Astrocyte (in vitro differentiated cells and primary cell): ENCODE measurements around the gene NAP1L4. TPM values are rescaled to one million over a fixed set of nuclear protein-coding genes. Genes with fewer than 3 reads are reported as not detected.
A peak's percentile ranks its signal among the peaks of the same experiment; 100 is the strongest.

Source experiments
- DNase-seq: peaks from one replicate; pipeline ENCODE4 v3.0.0-alpha.2; 2010; ENCODE audit warnings: low read depth
- FAIRE-seq: peaks from 2 replicates; lab custom pipeline; 2011; peaks lifted over from hg19 to GRCh38; lab: Jason Lieb, UNC
- H2AFZ ChIP-seq: 2 replicates; pipeline ENCODE4 v1.6.0; 2012; ENCODE audit warnings: low read depth, low read length, inconsistent platforms
- H3K27ac ChIP-seq: 2 replicates; pipeline ENCODE4 v1.5.1; 2011; ENCODE audit warnings: low read depth, low read length, inconsistent platforms
- H3K27me3 ChIP-seq: 2 replicates; pipeline ENCODE4 v1.6.0; 2011; ENCODE audit warnings: low read length, inconsistent platforms; ENCODE audit not compliant: insufficient read depth
- H3K36me3 ChIP-seq: 2 replicates; pipeline ENCODE4 v1.5.1; 2011; ENCODE audit warnings: low read length, inconsistent platforms; ENCODE audit not compliant: insufficient read depth
- H3K4me1 ChIP-seq: 2 replicates; pipeline ENCODE4 v1.5.1; 2011; ENCODE audit warnings: low read length, inconsistent platforms; ENCODE audit not compliant: insufficient read depth
- H3K4me2 ChIP-seq: 2 replicates; pipeline ENCODE4 v1.6.0; 2012; ENCODE audit warnings: low read length, inconsistent platforms
- H3K4me3 ChIP-seq: 2 replicates; pipeline ENCODE4 v1.5.1; 2011; ENCODE audit warnings: low read depth, mild to moderate bottlenecking, low read length, inconsistent platforms; ENCODE audit not compliant: insufficient read depth
- H3K79me2 ChIP-seq: 2 replicates; pipeline ENCODE4 v1.6.0; 2012; ENCODE audit warnings: mild to moderate bottlenecking, low read length, inconsistent platforms; ENCODE audit not compliant: insufficient read depth
- H3K9ac ChIP-seq: 2 replicates; pipeline ENCODE4 v1.6.0; 2012; ENCODE audit warnings: mild to moderate bottlenecking, low read length, inconsistent platforms
- H3K9me3 ChIP-seq: 2 replicates; pipeline ENCODE4 v1.5.1; 2012; ENCODE audit warnings: low read depth, mild to moderate bottlenecking, low read length, inconsistent platforms; ENCODE audit not compliant: insufficient read depth
- H4K20me1 ChIP-seq: 2 replicates; pipeline ENCODE4 v1.6.0; 2012; ENCODE audit warnings: low read length, inconsistent platforms; ENCODE audit not compliant: insufficient read depth
- H3K27ac Mint-ChIP-seq: one replicate; pipeline ENCODE4 v1.8.0; 2021; ENCODE audit warnings: mild to moderate bottlenecking, mixed read lengths; ENCODE audit not compliant: unreplicated experiment
- H3K27me3 Mint-ChIP-seq: one replicate; pipeline ENCODE4 v1.8.0; 2021; ENCODE audit warnings: low read depth, mixed read lengths; ENCODE audit not compliant: unreplicated experiment
- H3K36me3 Mint-ChIP-seq: one replicate; pipeline ENCODE4 v1.8.0; 2021; ENCODE audit warnings: low read depth, mixed read lengths; ENCODE audit not compliant: unreplicated experiment
- H3K4me1 Mint-ChIP-seq: one replicate; pipeline ENCODE4 v1.8.0; 2021; ENCODE audit warnings: low read depth, mixed read lengths; ENCODE audit not compliant: unreplicated experiment
- H3K4me3 Mint-ChIP-seq: one replicate; pipeline ENCODE4 v1.8.0; 2021; ENCODE audit warnings: mild to moderate bottlenecking, moderate library complexity, mixed read lengths; ENCODE audit not compliant: unreplicated experiment
- H3K9me3 Mint-ChIP-seq: one replicate; pipeline ENCODE4 v1.8.0; 2021; ENCODE audit warnings: mild to moderate bottlenecking, mixed read lengths; ENCODE audit not compliant: unreplicated experiment
- EZH2 ChIP-seq: IDR thresholded peaks from 2 replicates; pipeline ENCODE4 v1.6.1; 2012; ENCODE audit warnings: mild to moderate bottlenecking, low read length, inconsistent platforms; ENCODE audit not compliant: insufficient read depth
- total RNA-seq: library from RNA; stranded (reverse); gene quantifications from 2 replicates; pipeline ENCODE4 v1.2.1, GENCODE V29; 2021
- TF ChIP-seq, protein P1 (sequence below): IDR thresholded peaks from 2 replicates; pipeline ENCODE4 v1.5.1; 2011; ENCODE audit warnings: low read depth, mild to moderate bottlenecking, inconsistent platforms, low read length, moderate library complexity; ENCODE audit not compliant: insufficient read depth

NAP1L4 gene
- total RNA-seq, 1 donor from 2014 or later = 153 TPM

DNA sequence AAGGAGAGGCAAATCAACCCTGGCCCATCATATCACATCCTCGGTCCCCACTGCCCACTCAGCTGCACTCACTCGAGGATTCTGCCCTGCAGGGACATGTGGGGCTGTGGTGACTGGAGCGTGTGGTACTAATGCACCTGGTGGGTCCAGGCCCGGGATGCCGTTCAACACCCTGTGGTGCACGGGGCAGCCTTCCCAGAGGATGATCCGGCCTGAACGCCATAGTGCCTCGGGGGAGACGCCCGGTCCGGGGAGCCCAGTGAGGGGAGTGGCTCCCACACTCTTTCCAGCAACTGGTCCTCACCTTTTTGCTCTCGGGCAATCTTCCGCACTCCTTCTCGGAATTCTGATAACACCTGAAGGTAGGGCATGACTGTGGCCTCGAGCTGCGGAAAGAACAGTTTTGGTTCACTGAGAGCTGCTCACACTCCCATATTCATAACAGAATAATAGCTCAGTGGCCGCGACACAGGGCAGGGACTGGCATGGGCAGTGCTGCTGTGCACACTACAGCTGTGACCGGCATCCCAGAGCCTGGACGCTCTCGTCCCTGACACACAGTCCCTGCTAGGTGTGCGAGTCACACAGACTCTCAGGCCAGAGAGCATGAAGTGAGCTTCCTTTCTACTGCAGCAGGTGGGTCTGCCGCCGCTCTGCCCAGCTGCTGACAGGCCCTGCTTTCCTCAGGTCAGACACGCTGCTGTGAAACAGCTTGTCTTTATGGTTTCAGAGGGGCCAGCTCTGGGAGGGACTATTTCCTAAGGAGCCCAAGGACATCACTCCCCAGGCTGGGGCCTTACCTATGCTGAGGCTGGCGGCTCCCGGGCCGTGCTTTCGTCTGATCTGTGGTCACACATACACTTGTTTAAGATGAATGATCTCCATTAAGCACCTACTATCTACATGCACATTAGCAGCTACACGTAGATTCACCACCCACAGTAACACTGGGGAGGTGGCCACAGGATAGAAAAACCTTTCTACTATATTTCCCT, 20.1 kb upstream of the NAP1L4 start:
- Histone ChIP-seq H3K4me3 (no peak overlapping the region), H3K79me2 (no peaks in the 10 kb centered on the region), H4K20me1 (peaks cover 26% of the 10 kb centered on the region), H3K27me3 (no peaks in the 10 kb centered on the region), H3K9me3 (no peaks in the 10 kb centered on the region), H3K9ac (no peak overlapping the region), H3K36me3 (peaks cover 37% of the 10 kb centered on the region), H2AFZ (no peak overlapping the region), H3K4me2 (no peak overlapping the region), H3K4me1 (peaks cover 3% of the 10 kb centered on the region), H3K27ac (no peak overlapping the region)
- TF ChIP-seq EZH2 = no peak
- H3K27me3 Mint-ChIP-seq = no peaks in the 10 kb centered on the region
- H3K27ac Mint-ChIP-seq = no peak overlapping the region
- H3K36me3 Mint-ChIP-seq = peaks cover 33% of the 10 kb centered on the region
- FAIRE-seq (no peak), DNase-seq (no peak)
- peaks cover 4% of the 10 kb centered on the region for H3K4me1 Mint-ChIP-seq
- H3K9me3 Mint-ChIP-seq = no peaks in the 10 kb centered on the region
- no peak overlapping the region for H3K4me3 Mint-ChIP-seq

DNA sequence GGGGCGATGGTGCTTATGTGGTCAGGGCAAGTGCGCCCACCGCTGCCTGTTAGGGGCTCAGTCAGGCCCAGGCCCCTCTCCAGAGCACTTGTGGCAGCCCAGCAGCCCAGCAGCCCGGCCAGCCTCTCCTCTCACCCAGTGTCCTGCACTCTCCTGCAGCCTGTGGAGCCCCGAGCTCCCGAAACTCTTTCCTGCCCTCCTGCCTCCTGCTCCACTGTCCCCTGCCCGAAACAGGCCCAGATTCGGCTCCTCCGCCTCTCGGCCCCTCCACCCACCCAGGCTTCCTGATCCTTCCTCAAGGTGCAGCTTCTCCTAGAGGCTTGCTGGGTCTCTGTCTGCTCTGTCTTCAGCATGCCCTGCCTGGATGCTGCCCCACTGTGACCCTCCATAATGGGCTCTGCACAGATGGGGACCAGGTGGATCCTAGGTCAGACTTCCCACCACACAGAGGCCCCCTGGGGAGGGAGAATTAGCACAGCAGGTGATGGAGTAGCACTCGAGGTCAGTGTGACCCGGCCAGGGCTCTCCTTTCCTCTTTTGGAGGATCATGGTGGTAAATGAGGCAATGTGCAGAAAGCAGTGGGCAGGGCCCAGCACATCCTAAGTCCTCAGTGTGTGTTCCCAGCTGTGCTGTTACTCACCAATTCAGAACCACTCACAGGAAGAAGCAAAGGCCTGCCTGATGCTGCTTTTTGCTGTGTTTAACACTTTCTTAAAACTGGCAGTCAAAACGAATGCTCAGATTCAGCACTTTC, 18.6 kb upstream of the NAP1L4 start:
- Mint-ChIP-seq H3K4me1 (peaks cover 4% of the 10 kb centered on the region), H3K27ac (no peak overlapping the region), H3K9me3 (no peaks in the 10 kb centered on the region), H3K4me3 (no peak overlapping the region), H3K36me3 (peaks cover 33% of the 10 kb centered on the region), H3K27me3 (no peaks in the 10 kb centered on the region)
- H3K4me3 ChIP-seq = no peak overlapping the region
- DNase-seq (no peak), FAIRE-seq (no peak)
- no peak overlapping the region for H3K27ac ChIP-seq
- H3K4me1 ChIP-seq = peaks cover 3% of the 10 kb centered on the region
- no peak overlapping the region for H3K4me2 ChIP-seq
- TF ChIP-seq EZH2 = no peak
- TF ChIP-seq, protein P1, sequence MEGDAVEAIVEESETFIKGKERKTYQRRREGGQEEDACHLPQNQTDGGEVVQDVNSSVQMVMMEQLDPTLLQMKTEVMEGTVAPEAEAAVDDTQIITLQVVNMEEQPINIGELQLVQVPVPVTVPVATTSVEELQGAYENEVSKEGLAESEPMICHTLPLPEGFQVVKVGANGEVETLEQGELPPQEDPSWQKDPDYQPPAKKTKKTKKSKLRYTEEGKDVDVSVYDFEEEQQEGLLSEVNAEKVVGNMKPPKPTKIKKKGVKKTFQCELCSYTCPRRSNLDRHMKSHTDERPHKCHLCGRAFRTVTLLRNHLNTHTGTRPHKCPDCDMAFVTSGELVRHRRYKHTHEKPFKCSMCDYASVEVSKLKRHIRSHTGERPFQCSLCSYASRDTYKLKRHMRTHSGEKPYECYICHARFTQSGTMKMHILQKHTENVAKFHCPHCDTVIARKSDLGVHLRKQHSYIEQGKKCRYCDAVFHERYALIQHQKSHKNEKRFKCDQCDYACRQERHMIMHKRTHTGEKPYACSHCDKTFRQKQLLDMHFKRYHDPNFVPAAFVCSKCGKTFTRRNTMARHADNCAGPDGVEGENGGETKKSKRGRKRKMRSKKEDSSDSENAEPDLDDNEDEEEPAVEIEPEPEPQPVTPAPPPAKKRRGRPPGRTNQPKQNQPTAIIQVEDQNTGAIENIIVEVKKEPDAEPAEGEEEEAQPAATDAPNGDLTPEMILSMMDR = no peak
- H3K36me3 ChIP-seq = peaks cover 30% of the 10 kb centered on the region
- H3K9me3 ChIP-seq = no peaks in the 10 kb centered on the region
- no peaks in the 10 kb centered on the region for H3K79me2 ChIP-seq
- no peak overlapping the region for H2AFZ ChIP-seq
- H3K9ac ChIP-seq = no peak overlapping the region
- peaks cover 25% of the 10 kb centered on the region for H4K20me1 ChIP-seq
- H3K27me3 ChIP-seq = no peaks in the 10 kb centered on the region

DNA sequence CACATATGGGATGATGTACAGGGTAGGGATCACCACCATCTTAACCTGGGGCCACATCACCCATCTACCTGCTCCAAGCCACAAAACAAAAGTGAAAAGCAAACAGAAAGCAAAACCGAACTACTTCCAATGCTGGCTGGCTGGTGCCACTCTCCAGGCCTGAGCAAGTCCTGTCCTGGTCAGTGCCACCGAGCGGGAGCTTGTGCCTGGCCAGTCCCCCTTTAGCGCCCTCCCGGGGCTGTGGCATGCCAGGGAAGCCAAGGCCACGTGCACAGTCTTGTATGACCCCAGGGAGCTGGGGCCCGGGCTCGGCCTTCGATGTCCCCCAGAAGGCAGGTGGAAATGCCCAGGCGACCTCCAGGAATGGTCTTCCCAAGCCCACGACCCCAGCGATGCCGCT, 17.9 kb upstream of the NAP1L4 start:
- Mint-ChIP-seq H3K4me1 (peaks cover 4% of the 10 kb centered on the region), H3K27me3 (no peaks in the 10 kb centered on the region), H3K27ac (peak overlapping the region; percentile 41), H3K4me3 (peak overlapping the region; percentile 8), H3K36me3 (peaks cover 32% of the 10 kb centered on the region), H3K9me3 (no peaks in the 10 kb centered on the region)
- no peaks in the 10 kb centered on the region for H3K9me3 ChIP-seq
- DNase-seq (no peak), FAIRE-seq (no peak)
- no peak overlapping the region for H3K4me2 ChIP-seq
- H3K4me3 ChIP-seq = no peak overlapping the region
- H4K20me1 ChIP-seq = peaks cover 18% of the 10 kb centered on the region
- no peaks in the 10 kb centered on the region for H3K27me3 ChIP-seq
- H3K79me2 ChIP-seq = no peaks in the 10 kb centered on the region
- H3K36me3 ChIP-seq = peaks cover 25% of the 10 kb centered on the region
- H3K9ac ChIP-seq = no peak overlapping the region
- H3K27ac ChIP-seq = no peak overlapping the region
- TF ChIP-seq, protein P1 = no peak
- TF ChIP-seq EZH2 = no peak
- H3K4me1 ChIP-seq = peaks cover 3% of the 10 kb centered on the region
- H2AFZ ChIP-seq = no peak overlapping the region
